HepG2 (cell line): ENCODE data around the gene MIOS. TPM values are rescaled to one million over a fixed set of nuclear protein-coding genes. Genes with fewer than 3 reads are reported as not detected.
"Not testable (repeated sequence)": the region's sequence is repeated elsewhere in the genome, so short reads cannot be mapped to it uniquely, and the experiment has no call there.

Source experiments
- ATAC-seq: fragments of 200-7000 bp; cut with Tn5 transposase; 3 replicates; pipeline ENCODE4 v1.9.1; 2020; ENCODE audit warnings: mild to moderate bottlenecking, moderate library complexity
- BruUV-seq: library from RNA; stranded (reverse); fragments of 400-500 nt; replicated peaks from 2 replicates; lab custom pipeline; 2021; lab: Mats Ljungman, UMichigan
- CTCF ChIA-PET: fragments of 300-600 bp; formaldehyde crosslinking; extraction: SDS; loops from one replicate; lab custom pipeline; 2021; ENCODE audit warnings: low total read pairs, inconsistent platforms, low intra/inter-chr PET ratio; lab: Yijun Ruan, JAX
- POLR2A ChIA-PET: fragments of 350-600 bp; sonication (Branson Sonifier 250); formaldehyde crosslinking; loops from one replicate; lab custom pipeline; 2020; ENCODE audit warnings: antibody characterized with exemption, inconsistent platforms; lab: Yijun Ruan, JAX
- DNase-seq: peaks from one replicate; pipeline ENCODE4 v3.0.0-alpha.2; 2015; ENCODE audit warnings: low spot score
- FAIRE-seq: peaks from 3 replicates; lab custom pipeline; 2011; peaks lifted over from hg19 to GRCh38; lab: Jason Lieb, UNC
- H2AFZ ChIP-seq: one replicate; pipeline ENCODE4 v1.6.1; 2011; ENCODE audit warnings: low read length, inconsistent platforms
- H3K27ac ChIP-seq: fragments of 300-600 bp; 3 replicates; pipeline ENCODE4 v1.8.0; 2011; ENCODE audit warnings: mixed run types, mild to moderate bottlenecking, mixed read lengths, low read length, inconsistent platforms; ENCODE audit not compliant: insufficient read depth; ENCODE audit errors: extremely low read length
- H3K27me3 ChIP-seq, 2 experiments: fragments of 200-600 bp in 1 of 2; 2 replicates in 1 of 2; 3 replicates in 1 of 2; pipeline versions ENCODE4 v1.6.0 to v1.8.0; 2011; ENCODE audit warnings: low read length in 2 of 2, mild to moderate bottlenecking in 2 of 2, moderate library complexity in 2 of 2, inconsistent platforms in 1 of 2; ENCODE audit not compliant: insufficient read depth in 2 of 2, control insufficient read depth in 1 of 2
- H3K36me3 ChIP-seq, 2 experiments: fragments of 200-600 bp in 1 of 2; replicated peaks in 1 of 2; 2 replicates in 1 of 2; 3 replicates in 1 of 2; pipeline versions ENCODE4 v1.5.1 to v1.8.0; 2011; ENCODE audit warnings: low read length in 2 of 2, inconsistent platforms in 1 of 2; ENCODE audit not compliant: insufficient read depth in 2 of 2, control insufficient read depth in 1 of 2
- H3K4me1 ChIP-seq: 2 replicates; pipeline ENCODE4 v1.5.1; 2012; ENCODE audit warnings: low read length, inconsistent platforms; ENCODE audit not compliant: insufficient read depth
- H3K4me2 ChIP-seq: 2 replicates; pipeline ENCODE4 v1.6.0; 2011; ENCODE audit warnings: low read depth, low read length, inconsistent platforms
- H3K4me3 ChIP-seq, 3 experiments: fragments of 200-600 bp in 1 of 3; sonication (generic), shearing (Covaris generic) in 1 of 3; replicated peaks in 1 of 3; 2 replicates each; pipeline ENCODE4 v1.5.1; 2011 to 2016; ENCODE audit warnings: low read length in 3 of 3, inconsistent platforms in 2 of 3, low read depth in 2 of 3, mild to moderate bottlenecking in 2 of 3, control low read depth in 1 of 3, mixed read lengths in 1 of 3; ENCODE audit not compliant: insufficient read depth in 1 of 3
- H3K79me2 ChIP-seq: one replicate; pipeline ENCODE4 v1.6.1; 2011; ENCODE audit warnings: low read length, inconsistent platforms; ENCODE audit not compliant: insufficient read depth
- H3K9ac ChIP-seq: 2 replicates; pipeline ENCODE4 v1.6.0; 2011; ENCODE audit warnings: mild to moderate bottlenecking, low read depth, low read length, inconsistent platforms; ENCODE audit not compliant: insufficient read depth
- H3K9me3 ChIP-seq: 2 replicates; pipeline ENCODE4 v1.5.1; 2012; ENCODE audit warnings: mild to moderate bottlenecking, low read length
- H4K20me1 ChIP-seq: 2 replicates; pipeline ENCODE4 v1.6.0; 2011; ENCODE audit warnings: inconsistent platforms, mild to moderate bottlenecking, low read length, moderate library complexity; ENCODE audit not compliant: insufficient read depth
- ATM ChIP-seq: fragments of 450-650 bp; IDR thresholded peaks from 2 replicates; pipeline ENCODE4 v1.7.1; 2017; ENCODE audit warnings: mild to moderate bottlenecking, borderline replicate concordance
- ELF1 ChIP-seq: sonication (generic); formaldehyde crosslinking; IDR thresholded peaks from 2 replicates; pipeline ENCODE4 v1.4.0; 2020; ENCODE audit warnings: missing genetic modification reagents
- FOXO4 ChIP-seq: sonication (generic); formaldehyde crosslinking; conservative IDR thresholded peaks from 2 replicates; pipeline ENCODE4 v1.8.1; 2023; ENCODE audit warnings: missing genetic modification reagents
- IRF1 ChIP-seq: sonication (generic); formaldehyde crosslinking; IDR thresholded peaks from 2 replicates; pipeline ENCODE4 v1.4.0; 2020; ENCODE audit warnings: low read depth, mild to moderate bottlenecking, missing genetic modification reagents
- MAFG ChIP-seq: sonication (generic); formaldehyde crosslinking; IDR thresholded peaks from 2 replicates; pipeline ENCODE4 v1.5.1; 2020; ENCODE audit warnings: mild to moderate bottlenecking, missing genetic modification reagents
- ZNF318 ChIP-seq: sonication (generic); formaldehyde crosslinking; IDR thresholded peaks from 2 replicates; pipeline ENCODE4 v1.4.0; 2020; ENCODE audit warnings: mild to moderate bottlenecking, missing genetic modification reagents
- ZNF350 ChIP-seq: sonication (generic); formaldehyde crosslinking; IDR thresholded peaks from 2 replicates; pipeline ENCODE4 v1.4.0; 2020; ENCODE audit warnings: mild to moderate bottlenecking, low read depth, missing genetic modification reagents, borderline replicate concordance
- ZNF44 ChIP-seq: sonication (generic); formaldehyde crosslinking; IDR thresholded peaks from 2 replicates; pipeline ENCODE4 v1.5.1; 2020; ENCODE audit warnings: mild to moderate bottlenecking, missing genetic modification reagents
- WGBS: methylation state at CpG from one replicate; pipeline ENCODE4 v1.1.6; 2017; ENCODE audit warnings: low lambda C conversion rate; 5-methylcytosine and 5-hydroxymethylcytosine counted together
- in situ Hi-C: cut with HindIII; loops from 2 replicates; pipeline ENCODE4 v1.10.0; 2017; ENCODE audit warnings: low pct_unique_long_range_greater_than_20kb; ENCODE audit not compliant: extremely low pct_ligation_motif_present
- intact Hi-C: fragments of 100-400 bp; cut with micrococcal nuclease; formaldehyde crosslinking; loops from one replicate; pipeline ENCODE4 v1.10.0; 2022; ENCODE audit not compliant: unreplicated experiment
- polyA plus RNA-seq, 8 experiments: library from polyadenylated mRNA; depleted of rRNA in 3 of 8; stranded (reverse) in 7 of 8; unstranded in 1 of 8; fragments of >200 nt; fragmentation: Illumina TruSeq in 4 of 8; extraction: Trizol in 4 of 8; gene quantifications; 2 replicates each; pipeline versions ENCODE4 v1.2.1 to v1.2.3, GENCODE V29; 2011 to 2016; ENCODE audit warnings: low read depth in 4 of 8, missing spikeins in 1 of 8, mixed read lengths in 1 of 8; ENCODE audit not compliant: insufficient read depth in 1 of 8
- total RNA-seq, 5 experiments: library from RNA; depleted of rRNA; stranded (reverse); fragments of >200 nt; fragmentation: Illumina TruSeq; extraction: Trizol; gene quantifications; 2 replicates each; pipeline ENCODE4 v1.2.3, GENCODE V29; 2016; ENCODE audit warnings: low read depth in 1 of 5

MIOS gene
- total and polyA plus RNA-seq, 2 of the 13 experiments (the other 11 are each of a cell fraction or from before 2014, with no cell fraction given): 15.2 to 33.5 TPM

- H3K27me3 ChIP-seq, H3K9ac ChIP-seq, DNase-seq, intact Hi-C loops, H3K79me2 ChIP-seq, H3K9me3 ChIP-seq, H4K20me1 ChIP-seq, H2AFZ ChIP-seq, BruUV-seq, FAIRE-seq, CTCF ChIA-PET, H3K27ac ChIP-seq, ATAC-seq, in situ Hi-C loops, H3K4me2 ChIP-seq, POLR2A ChIA-PET, H3K36me3 ChIP-seq, H3K4me3 ChIP-seq: not testable (repeated sequence)
- peaks cover 17% of the 10 kb centered on the region; the same call in 1 of the 2 replicates for H3K4me1 ChIP-seq
- 85% methylated on average over 5 of the region's 5 CpGs for WGBS
Observed at GRCh38 chr7:7561591-7561990, 5.1 kb upstream of the MIOS start.

- no peaks in the 10 kb centered on the region for H4K20me1 ChIP-seq
- ATAC-seq (no peak), DNase-seq (no peak), FAIRE-seq (no peak)
- H3K4me1 ChIP-seq: peaks cover 17% of the 10 kb centered on the region
- in situ Hi-C loops (no loop called here), intact Hi-C loops (no loop called here)
- H3K27me3 ChIP-seq: no peaks in the 10 kb centered on the region
- H3K4me2 ChIP-seq: no peak overlapping the region
- WGBS: 95% methylated on average over 3 of the region's 3 CpGs
- H3K27ac ChIP-seq: no peak overlapping the region
- H3K9ac ChIP-seq: no peak overlapping the region
- no peak overlapping the region for H3K4me3 ChIP-seq
- peaks cover 2% of the 10 kb centered on the region for H3K79me2 ChIP-seq
- no peaks in the 10 kb centered on the region for H3K9me3 ChIP-seq
- no TSS peak for BruUV-seq
- no peaks in the 10 kb centered on the region for H3K36me3 ChIP-seq
- ChIA-PET CTCF (no interaction called here), POLR2A (no interaction called here)
- H2AFZ ChIP-seq: no peak overlapping the region
- TF ChIP-seq ZNF318 (no peak), ATM (no peak), ZNF350 (no peak), ZNF44 (no peak), MAFG (CRISPR knock-in tag) (no peak), ELF1 (CRISPR knock-in tag) (no peak), IRF1 (CRISPR knock-in tag) (no peak), FOXO4 (CRISPR knock-in tag) (no peak)
Observed at GRCh38 chr7:7562736-7563135, 3.9 kb upstream of the MIOS start.
